GM10266 (cell line): ENCODE results near the gene FAM47C.

ENCODE experiments used
- DNase-seq: peaks from one replicate; pipeline ENCODE4 v3.0.0; 2012; ENCODE audit errors: extremely low spot score
- TF ChIP-seq, protein P1 (sequence below): IDR thresholded peaks from 2 replicates; pipeline ENCODE4 v1.5.1; 2012; ENCODE audit warnings: mild to moderate bottlenecking, low read depth; ENCODE audit not compliant: control insufficient read depth, insufficient read depth; ENCODE audit errors: missing control alignments

The FAM47C gene

GRCh38 chrX:37060999-37061398 lies 52.8 kb downstream of the FAM47C start:
- TF ChIP-seq, protein P1, sequence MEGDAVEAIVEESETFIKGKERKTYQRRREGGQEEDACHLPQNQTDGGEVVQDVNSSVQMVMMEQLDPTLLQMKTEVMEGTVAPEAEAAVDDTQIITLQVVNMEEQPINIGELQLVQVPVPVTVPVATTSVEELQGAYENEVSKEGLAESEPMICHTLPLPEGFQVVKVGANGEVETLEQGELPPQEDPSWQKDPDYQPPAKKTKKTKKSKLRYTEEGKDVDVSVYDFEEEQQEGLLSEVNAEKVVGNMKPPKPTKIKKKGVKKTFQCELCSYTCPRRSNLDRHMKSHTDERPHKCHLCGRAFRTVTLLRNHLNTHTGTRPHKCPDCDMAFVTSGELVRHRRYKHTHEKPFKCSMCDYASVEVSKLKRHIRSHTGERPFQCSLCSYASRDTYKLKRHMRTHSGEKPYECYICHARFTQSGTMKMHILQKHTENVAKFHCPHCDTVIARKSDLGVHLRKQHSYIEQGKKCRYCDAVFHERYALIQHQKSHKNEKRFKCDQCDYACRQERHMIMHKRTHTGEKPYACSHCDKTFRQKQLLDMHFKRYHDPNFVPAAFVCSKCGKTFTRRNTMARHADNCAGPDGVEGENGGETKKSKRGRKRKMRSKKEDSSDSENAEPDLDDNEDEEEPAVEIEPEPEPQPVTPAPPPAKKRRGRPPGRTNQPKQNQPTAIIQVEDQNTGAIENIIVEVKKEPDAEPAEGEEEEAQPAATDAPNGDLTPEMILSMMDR: peak; percentile 49
- DNase-seq: peak; percentile 4
